ENCODE results near the gene SNRNP70.

SNRNP70 gene

DNA sequence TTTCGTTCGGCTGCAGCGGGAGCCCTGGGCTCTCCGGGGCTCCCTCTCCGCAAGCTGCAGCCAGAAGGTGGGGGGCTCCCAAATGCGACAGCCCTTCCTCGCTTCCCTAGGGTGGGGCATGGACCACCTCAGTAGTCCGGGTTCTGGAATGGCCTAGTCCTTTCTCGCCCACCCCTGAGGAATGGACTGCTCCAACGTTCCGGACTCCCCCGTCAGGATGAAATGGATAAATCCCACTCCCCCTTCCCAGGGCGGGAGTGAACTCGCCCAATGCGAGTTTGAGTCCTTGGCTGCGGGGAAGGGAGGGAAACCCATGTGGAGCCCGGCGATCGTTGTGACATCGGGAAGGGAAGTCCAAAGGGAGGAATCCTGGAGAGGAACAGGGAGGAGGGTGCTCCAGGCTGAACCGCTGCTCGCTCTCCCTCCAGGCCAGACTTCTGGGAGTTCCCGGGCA, 64.4 kb downstream of the SNRNP70 start:
- no peak for FAIRE-seq

- peak; percentile 89 for FAIRE-seq
These were observed 65.1 kb downstream of the SNRNP70 start for GRCh38 chr19:49150106-49150943.

GRCh38 chr19:49150944-49151243, 65.6 kb downstream of the SNRNP70 start:
- no peak for FAIRE-seq

DNA sequence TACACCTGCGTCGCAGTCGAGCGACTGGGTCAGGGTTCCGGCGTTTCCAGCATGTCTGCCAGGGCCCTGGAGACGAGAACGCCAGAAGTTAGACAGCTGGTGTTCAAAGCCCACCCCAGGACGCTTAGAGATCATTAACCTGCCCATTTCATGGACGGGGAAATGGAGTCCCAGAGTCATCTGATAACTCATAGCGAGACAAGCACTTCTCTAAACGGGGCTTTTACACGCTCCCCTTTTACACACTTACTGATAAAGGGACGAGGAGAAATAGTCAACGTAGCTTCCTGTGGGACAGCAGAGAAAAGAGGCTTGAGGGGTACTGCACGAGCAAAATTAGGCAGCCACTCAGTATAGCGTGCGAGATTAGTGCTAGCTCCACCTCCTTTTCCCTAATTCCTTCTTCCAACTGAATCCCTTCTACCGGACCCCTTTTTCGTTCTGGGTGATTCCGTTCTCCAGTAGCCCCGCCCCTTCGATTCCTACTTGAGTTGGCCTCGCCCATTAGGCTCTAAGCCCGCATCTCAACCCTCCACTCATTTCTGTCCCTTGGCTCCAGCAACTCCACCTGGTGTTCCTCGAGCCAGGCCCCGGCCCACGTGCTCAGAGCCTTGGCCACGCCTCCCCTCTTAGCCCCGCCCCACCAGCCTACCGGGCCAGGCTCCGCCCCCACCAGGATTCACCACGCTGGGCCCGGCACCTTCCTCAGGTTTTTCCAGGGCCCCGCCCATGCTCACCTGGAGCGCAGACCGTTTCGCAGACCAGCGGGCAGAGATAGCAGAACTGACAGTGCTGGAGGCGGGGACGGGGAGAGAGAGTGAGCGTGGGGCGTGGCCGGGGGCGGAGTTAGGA, 66.2 kb downstream of the SNRNP70 start:
- FAIRE-seq, result peak; percentile 99

DNA sequence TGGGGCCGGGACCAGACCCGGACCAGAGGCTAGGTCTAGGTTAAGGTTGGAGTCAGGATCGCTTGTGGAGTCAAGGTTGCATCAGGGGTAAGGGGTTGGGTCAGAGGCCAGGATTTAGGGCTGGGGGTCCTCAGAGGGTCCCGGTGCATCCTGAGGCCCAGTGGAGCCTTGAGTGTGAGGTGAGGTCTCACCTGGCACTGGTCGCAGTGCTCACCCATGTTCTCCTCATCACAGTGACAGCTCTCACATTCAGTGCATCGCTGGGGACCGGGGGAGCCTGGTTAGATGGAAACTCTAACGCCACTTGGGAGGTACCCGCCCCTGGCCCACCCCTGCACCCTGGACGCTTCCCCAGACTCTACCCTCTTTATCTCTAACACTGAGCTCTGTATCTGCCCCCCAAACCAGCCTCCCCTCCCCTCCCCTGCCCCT, 66.9 kb downstream of the SNRNP70 start:
- no peak for FAIRE-seq

DNA sequence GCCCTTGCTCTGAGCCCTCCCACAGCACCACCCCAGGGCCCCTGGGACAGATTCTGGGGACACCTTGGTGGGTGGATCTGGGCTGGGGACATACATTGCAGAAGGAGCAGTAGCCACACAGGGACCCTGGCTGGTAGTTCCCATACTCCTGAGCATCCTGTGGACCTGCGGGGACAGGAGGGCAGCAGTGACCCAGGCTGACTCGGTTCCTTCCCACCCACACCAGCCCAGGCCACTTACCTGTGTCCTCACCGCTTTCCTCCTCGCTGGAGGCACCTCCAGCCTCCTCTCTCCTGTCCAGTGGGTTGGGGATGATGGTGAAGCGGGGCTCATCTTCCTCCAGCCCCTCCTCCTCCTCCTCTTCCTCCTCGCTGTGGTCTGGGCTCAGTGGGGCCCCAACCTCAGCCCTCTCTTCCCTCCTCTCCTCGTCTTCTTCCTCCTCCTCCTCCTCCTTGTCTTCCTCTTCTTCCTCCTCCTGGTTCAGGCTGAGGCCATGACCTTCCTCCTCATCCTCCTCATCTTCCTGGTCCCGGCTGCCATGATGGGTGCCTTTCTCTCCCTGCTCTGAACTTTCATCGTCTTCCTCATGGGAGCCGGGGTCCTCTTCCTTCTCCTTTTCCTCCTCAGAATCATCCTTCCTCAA, 68.0 kb downstream of the SNRNP70 start:
- no peak for FAIRE-seq

GRCh38 chr19:49154279-49154678, 69.0 kb downstream of the SNRNP70 start:
- no peak for FAIRE-seq

DNA sequence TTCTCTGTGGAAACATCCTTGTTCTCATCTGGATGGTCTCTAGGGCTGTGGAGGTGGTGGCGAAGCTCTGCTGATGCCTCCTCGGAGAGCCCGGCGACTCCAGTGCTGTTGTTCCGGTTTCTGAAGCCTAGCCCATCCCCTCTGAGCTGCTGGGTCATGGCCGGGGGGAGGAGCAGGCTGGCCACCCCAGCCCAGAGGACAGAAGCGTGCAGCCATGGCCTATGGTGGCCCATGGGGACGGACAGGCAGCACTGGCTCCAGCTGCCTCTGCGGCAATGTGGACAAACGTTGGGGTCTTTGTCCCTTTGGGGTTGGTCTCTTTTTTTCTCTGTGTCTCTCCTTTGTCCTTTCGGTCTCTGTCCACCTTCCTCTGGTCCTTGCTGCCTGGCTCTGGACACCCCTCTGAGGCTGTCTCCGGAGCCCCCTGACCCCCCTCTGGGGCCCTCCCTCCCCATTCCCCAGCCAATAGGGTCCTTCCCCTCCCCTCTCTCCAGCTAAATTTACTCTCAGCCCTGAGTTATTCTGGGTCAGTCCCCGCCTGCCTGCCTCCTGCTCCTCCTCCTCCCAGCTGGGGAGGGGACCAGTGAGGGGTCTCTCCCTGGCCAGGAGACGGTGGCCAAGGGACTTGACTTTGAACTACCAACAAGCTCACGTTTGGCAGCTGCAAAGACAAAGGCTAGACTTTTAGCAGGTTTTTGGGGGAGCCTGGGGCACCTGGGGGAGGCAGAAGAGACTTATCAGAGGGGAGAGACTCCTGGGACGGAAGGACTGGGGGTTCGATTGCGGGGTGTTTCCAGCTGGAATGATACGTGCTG, 70.0 kb downstream of the SNRNP70 start, which contains the start of gene HRC:
Gene HRC, minus strand, starts transcription at position 392 of the 815 bp plus-strand sequence. Its CDS starts 159 bp downstream, at position 233.
- FAIRE-seq, result no peak

DNA sequence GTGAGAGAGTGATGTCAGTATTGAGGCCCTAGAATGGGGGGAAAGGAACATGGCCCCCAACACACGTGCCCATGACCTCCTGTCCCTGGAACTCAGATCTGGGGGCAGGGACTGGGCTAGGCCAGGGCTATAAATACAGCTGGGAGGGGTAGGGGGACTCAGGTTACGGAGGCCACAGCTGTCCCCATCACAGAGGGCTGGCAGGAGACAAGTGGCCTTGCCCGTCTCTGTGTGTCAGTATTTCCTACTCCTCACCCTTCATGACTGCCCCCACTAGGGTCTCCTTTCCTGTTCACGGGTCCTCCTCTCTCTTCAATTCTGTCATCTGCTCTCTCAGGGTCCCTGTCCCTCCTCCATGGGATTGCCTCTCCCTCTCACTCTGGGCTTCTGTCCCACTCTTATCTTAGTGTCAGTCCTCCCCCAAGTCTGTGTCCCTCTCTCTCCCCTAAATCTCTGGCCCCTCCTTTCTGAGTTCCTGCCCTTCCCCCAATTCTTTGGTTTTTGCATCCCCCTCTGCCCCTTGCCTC, 70.6 kb downstream of the SNRNP70 start:
- FAIRE-seq, result no peak

GRCh38 chr19:49157445-49158224, 72.4 kb downstream of the SNRNP70 start, which contains the start of gene TRPM4:
Gene TRPM4, plus strand, starts transcription at chr19:49157792. Its CDS starts 75 bp downstream, at chr19:49157867.
- FAIRE-seq, result no peak

All from G401.6 (cell line).